WTC11 (cell line): ENCODE results near the gene TNFRSF14. TPM values are rescaled to one million over a fixed set of nuclear protein-coding genes. Genes with fewer than 3 reads are reported as not detected.
A peak's percentile ranks its signal among the peaks of the same experiment; 100 is the strongest.

Experiments used
- ATAC-seq: fragments of 200-7000 bp; cut with Tn5 transposase; 2 replicates; pipeline ENCODE4 v1.10.0; 2021; ENCODE audit warnings: mild to moderate bottlenecking, moderate library complexity
- CTCF ChIA-PET: fragments of 300-600 bp; sonication (Branson Sonifier 250); formaldehyde crosslinking; loops from one replicate; lab custom pipeline; 2021; ENCODE audit warnings: antibody characterized with exemption; lab: Charles Lee
- POLR2A ChIA-PET: fragments of 350-600 bp; sonication (Branson Sonifier 250); formaldehyde crosslinking; loops from one replicate; lab custom pipeline; 2021; ENCODE audit warnings: antibody characterized with exemption; lab: Charles Lee
- DNase-seq: peaks from one replicate; pipeline ENCODE4 v3.0.0; 2021; ENCODE audit warnings: low spot score
- H3K27ac Mint-ChIP-seq: 2 replicates; pipeline ENCODE4 v1.8.0; 2021; ENCODE audit warnings: mixed read lengths
- H3K27me3 Mint-ChIP-seq: 2 replicates; pipeline ENCODE4 v1.8.0; 2021; ENCODE audit warnings: low read depth, mild to moderate bottlenecking, moderate library complexity, mixed read lengths
- H3K36me3 Mint-ChIP-seq: 2 replicates; pipeline ENCODE4 v1.8.0; 2021; ENCODE audit warnings: mixed read lengths
- H3K4me1 Mint-ChIP-seq: 2 replicates; pipeline ENCODE4 v1.8.0; 2022; ENCODE audit warnings: mixed read lengths
- H3K4me3 Mint-ChIP-seq: 2 replicates; pipeline ENCODE4 v1.8.0; 2021; ENCODE audit warnings: mild to moderate bottlenecking, moderate library complexity, mixed read lengths
- H3K9me3 Mint-ChIP-seq: 2 replicates; pipeline ENCODE4 v1.8.0; 2021; ENCODE audit warnings: mixed read lengths
- AFF4 ChIP-seq: sonication (generic); formaldehyde crosslinking; IDR thresholded peaks from 2 replicates; pipeline ENCODE4 v1.8.1; 2023; ENCODE audit warnings: mild to moderate bottlenecking, missing genetic modification reagents, borderline replicate concordance
- CBFB ChIP-seq: sonication (generic); formaldehyde crosslinking; IDR thresholded peaks from 2 replicates; pipeline ENCODE4 v1.8.1; 2022; ENCODE audit warnings: mild to moderate bottlenecking, low read depth, missing genetic modification reagents
- E2F1 ChIP-seq: sonication (generic); formaldehyde crosslinking; IDR thresholded peaks from 2 replicates; pipeline ENCODE4 v1.8.0; 2022; ENCODE audit warnings: mild to moderate bottlenecking, missing genetic modification reagents
- EMX1 ChIP-seq: fragments of 250-450 bp; sonication (Bioruptor Pico); IDR thresholded peaks from 2 replicates; pipeline ENCODE4 v1.8.0; 2021; ENCODE audit warnings: mild to moderate bottlenecking
- FOXP1 ChIP-seq: sonication (generic); formaldehyde crosslinking; IDR thresholded peaks from 2 replicates; pipeline ENCODE4 v1.8.0; 2022; ENCODE audit warnings: missing genetic modification reagents, mild to moderate bottlenecking, moderate library complexity, borderline replicate concordance
- MAX ChIP-seq: sonication (generic); formaldehyde crosslinking; IDR thresholded peaks from 2 replicates; pipeline ENCODE4 v1.8.0; 2022; ENCODE audit warnings: mild to moderate bottlenecking, missing genetic modification reagents
- MYBL2 ChIP-seq: sonication (generic); formaldehyde crosslinking; IDR thresholded peaks from 2 replicates; pipeline ENCODE4 v1.8.1; 2023; ENCODE audit warnings: mild to moderate bottlenecking, moderate library complexity, missing genetic modification reagents
- NFYB ChIP-seq: sonication (generic); formaldehyde crosslinking; conservative IDR thresholded peaks from 2 replicates; pipeline ENCODE4 v1.8.0; 2022; ENCODE audit warnings: low read depth, missing genetic modification reagents
- PRDM15 ChIP-seq: sonication (generic); formaldehyde crosslinking; IDR thresholded peaks from 2 replicates; pipeline ENCODE4 v1.8.0; 2022; ENCODE audit warnings: missing genetic modification reagents
- PRRX2 ChIP-seq: fragments of 250-450 bp; sonication (Bioruptor Pico); IDR thresholded peaks from 2 replicates; pipeline ENCODE4 v1.8.0; 2021; ENCODE audit warnings: mild to moderate bottlenecking
- TP53 ChIP-seq: sonication (generic); formaldehyde crosslinking; IDR thresholded peaks from 2 replicates; pipeline ENCODE4 v1.8.1; 2023; ENCODE audit warnings: mild to moderate bottlenecking, missing genetic modification reagents
- USF1 ChIP-seq: sonication (generic); formaldehyde crosslinking; IDR thresholded peaks from 2 replicates; pipeline ENCODE4 v1.8.0; 2022; ENCODE audit warnings: mild to moderate bottlenecking, missing genetic modification reagents
- USF2 ChIP-seq: sonication (generic); formaldehyde crosslinking; IDR thresholded peaks from 2 replicates; pipeline ENCODE4 v1.8.1; 2023; ENCODE audit warnings: mild to moderate bottlenecking, missing genetic modification reagents, moderate library complexity
- ZBTB21 ChIP-seq: sonication (generic); formaldehyde crosslinking; IDR thresholded peaks from 2 replicates; pipeline ENCODE4 v1.8.1; 2023; ENCODE audit warnings: mild to moderate bottlenecking, missing genetic modification reagents, borderline replicate concordance
- ZNF512 ChIP-seq: sonication (generic); formaldehyde crosslinking; IDR thresholded peaks from 2 replicates; pipeline ENCODE4 v1.8.1; 2022; ENCODE audit warnings: missing genetic modification reagents, borderline replicate concordance
- total RNA-seq: library from RNA; stranded (reverse); gene quantifications from 3 replicates; pipeline ENCODE4 v1.2.3, GENCODE V29; 2021

TNFRSF14 gene
- total RNA-seq, 1 experiment from 2014 or later, result 0.87 TPM

- ATAC-seq (no peak), DNase-seq (no peak)
- H3K4me1 Mint-ChIP-seq, result peaks cover 24% of the 10 kb centered on the region
- TF ChIP-seq CBFB (CRISPR knock-in tag), result no peak
- no peak for TF ChIP-seq E2F1
- TF ChIP-seq EMX1 (CRISPR knock-in tag), result no peak
- TF ChIP-seq MAX (CRISPR knock-in tag), result no peak
- TF ChIP-seq USF2 (CRISPR knock-in tag), result no peak
- no peaks in the 10 kb centered on the region for H3K9me3 Mint-ChIP-seq
- no peaks in the 10 kb centered on the region for H3K36me3 Mint-ChIP-seq
- CTCF ChIA-PET, result interaction anchor here (1.2 to 3.5 kb wide), 5 partner anchors 21 to 908 kb away, joined by 3 to 28 read pairs (median 5); partner anchors contain the start of gene TNFRSF14
- H3K4me3 Mint-ChIP-seq, result no peak overlapping the region
- H3K27ac Mint-ChIP-seq, result no peak overlapping the region; the same call in 1 of the 2 replicates
- H3K27me3 Mint-ChIP-seq, result no peaks in the 10 kb centered on the region; the same call in 1 of the 2 replicates
- POLR2A ChIA-PET, result interaction anchor here (0.7 kb wide), 1 partner anchor 36 kb away, joined by 3 read pairs; no protein-coding TSS in a partner anchor
Observed at GRCh38 chr1:2583331-2583791, 27.2 kb downstream of the TNFRSF14 start.

GRCh38 chr1:2583871-2584351 is 27.7 kb downstream of the TNFRSF14 start:
- CTCF ChIA-PET, result interaction anchor here (0.7 to 3.5 kb wide), 6 partner anchors 22 to 907 kb away, joined by 3 to 28 read pairs (median 4); partner anchors contain the start of gene TNFRSF14

More at GRCh38 chr1:2583871-2584351, 27.7 kb downstream of the TNFRSF14 start:
- DNase-seq (no peak), ATAC-seq (no peak)
- Mint-ChIP-seq H3K4me1 (peaks cover 19% of the 10 kb centered on the region), H3K27me3 (no peaks in the 10 kb centered on the region; the same call in 1 of the 2 replicates), H3K4me3 (no peak overlapping the region; the same call in 1 of the 2 replicates), H3K9me3 (no peaks in the 10 kb centered on the region), H3K36me3 (no peaks in the 10 kb centered on the region), H3K27ac (peak overlapping the region; percentile 32; the same call in 1 of the 2 replicates)
- POLR2A ChIA-PET, result interaction anchor here (0.7 kb wide), 1 partner anchor 36 kb away, joined by 3 read pairs; no protein-coding TSS in a partner anchor
- TF ChIP-seq TP53 (CRISPR knock-in tag) (no peak), USF2 (CRISPR knock-in tag) (peak; percentile 88), USF1 (peak; percentile 78), NFYB (peak; percentile 75), ZBTB21 (CRISPR knock-in tag) (no peak), FOXP1 (CRISPR knock-in tag) (0 out of 2 replicates have a peak, but pooled peaks have one; percentile 59), ZNF512 (CRISPR knock-in tag) (no peak), AFF4 (CRISPR knock-in tag) (no peak), MYBL2 (CRISPR knock-in tag) (no peak), PRRX2 (no peak), PRDM15 (CRISPR knock-in tag) (peak; percentile 24; the same call in 1 of the 2 replicates)
